OCI-LY3 (cell line): ENCODE data around the gene SBK2.

ENCODE experiments used
- H2AFZ ChIP-seq: fragments of 200-600, 300-600 bp; shearing (Covaris generic); 2 replicates; pipeline ENCODE4 v1.6.0; 2014; ENCODE audit warnings: antibody characterized with exemption, low read depth, low read length
- H3K27ac ChIP-seq: fragments of 200-600, 300-600 bp; sonication (generic); 2 replicates; pipeline ENCODE4 v1.5.1; 2014; ENCODE audit warnings: mild to moderate bottlenecking, low read length, moderate library complexity, mixed read lengths
- H3K27me3 ChIP-seq: fragments of 200-600, 300-600 bp; sonication (generic); 2 replicates; pipeline ENCODE4 v1.6.1; 2014; ENCODE audit warnings: low read depth, low read length, mixed read lengths
- H3K36me3 ChIP-seq: fragments of 200-600, 300-600 bp; sonication (generic); replicated peaks from 2 replicates; pipeline ENCODE3; 2014; ENCODE audit warnings: low read depth, low read length, mixed read lengths
- H3K4me1 ChIP-seq: fragments of 300-600, 200-600 bp; sonication (generic); 2 replicates; pipeline ENCODE4 v1.6.1; 2014; ENCODE audit warnings: low read length, mixed read lengths
- H3K4me2 ChIP-seq: fragments of 200-600, 300-600 bp; sonication (generic); 2 replicates; pipeline ENCODE4 v1.6.1; 2014; ENCODE audit warnings: low read length, mixed read lengths
- H3K4me3 ChIP-seq: fragments of 300-600, 200-600 bp; sonication (generic); 2 replicates; pipeline ENCODE4 v1.5.1; 2014; ENCODE audit warnings: antibody characterized with exemption, mild to moderate bottlenecking, low read length, moderate library complexity
- H3K79me2 ChIP-seq: fragments of 300-600, 200-600 bp; shearing (Covaris generic); 2 replicates; pipeline ENCODE4 v1.6.1; 2014; ENCODE audit warnings: mild to moderate bottlenecking, low read length, mixed read lengths
- H3K9ac ChIP-seq: fragments of 300-600, 200-600 bp; shearing (Covaris generic); 2 replicates; pipeline ENCODE4 v1.6.0; 2014; ENCODE audit warnings: mild to moderate bottlenecking, low read length, moderate library complexity
- H3K9me3 ChIP-seq: fragments of 200-600, 300-600 bp; shearing (Covaris generic); 2 replicates; pipeline ENCODE4 v1.6.1; 2014; ENCODE audit warnings: low read length, mixed read lengths; ENCODE audit not compliant: insufficient read depth
- H4K20me1 ChIP-seq: fragments of 200-600, 300-600 bp; sonication (generic); 2 replicates; pipeline ENCODE4 v1.6.1; 2016; ENCODE audit warnings: low read length, mixed read lengths; ENCODE audit not compliant: insufficient read depth
- CTCF ChIP-seq: fragments of 200-600, 300-600 bp; sonication (generic); IDR thresholded peaks from 2 replicates; pipeline ENCODE4 v1.5.1; 2014; ENCODE audit warnings: antibody characterized with exemption, low read length, low read depth
- EZH2phosphoT487 ChIP-seq: fragments of 200-600 bp; shearing (Covaris generic); IDR thresholded peaks from 2 replicates; pipeline ENCODE4 v1.6.1; 2018; ENCODE audit warnings: antibody characterized with exemption, mixed run types, low read depth

The SBK2 gene

GRCh38 chr19:55549500-55550320, 12.8 kb upstream of the SBK2 start:
- H2AFZ ChIP-seq: peak overlapping the region; percentile 85
- no peak overlapping the region for H3K27ac ChIP-seq
- peak overlapping the region; percentile 66 for H3K4me2 ChIP-seq

GRCh38 chr19:55546822-55547614, 10.1 kb upstream of the SBK2 start:
- H3K36me3 ChIP-seq: no peaks in the 10 kb centered on the region
- H3K4me3 ChIP-seq: no peak overlapping the region
- H4K20me1 ChIP-seq: no peaks in the 10 kb centered on the region
- no peaks in the 10 kb centered on the region for H3K27me3 ChIP-seq
- no peak for TF ChIP-seq EZH2phosphoT487
- TF ChIP-seq CTCF: no peak
- H3K27ac ChIP-seq: no peak overlapping the region
- no peaks in the 10 kb centered on the region for H3K9me3 ChIP-seq
- no peak overlapping the region for H2AFZ ChIP-seq
- no peaks in the 10 kb centered on the region for H3K79me2 ChIP-seq
- H3K9ac ChIP-seq: no peak overlapping the region
- H3K4me2 ChIP-seq: no peak overlapping the region
- H3K4me1 ChIP-seq: peaks cover 10% of the 10 kb centered on the region; the same call in 1 of the 2 replicates

More at GRCh38 chr19:55549500-55550320, 12.8 kb upstream of the SBK2 start:
- Histone ChIP-seq H4K20me1 (no peaks in the 10 kb centered on the region), H3K27me3 (peaks cover 10% of the 10 kb centered on the region; the same call in 1 of the 2 replicates), H3K9ac (peak overlapping the region; percentile 41), H3K4me1 (peaks cover 10% of the 10 kb centered on the region; the same call in 1 of the 2 replicates), H3K4me3 (peak overlapping the region; percentile 71), H3K36me3 (no peaks in the 10 kb centered on the region), H3K9me3 (no peaks in the 10 kb centered on the region), H3K79me2 (no peaks in the 10 kb centered on the region)
- TF ChIP-seq EZH2phosphoT487: no peak
- no peak for TF ChIP-seq CTCF

GRCh38 chr19:55546011-55546410, 9.1 kb upstream of the SBK2 start:
- Histone ChIP-seq H3K4me2 (no peak overlapping the region), H3K36me3 (no peaks in the 10 kb centered on the region), H3K27me3 (no peaks in the 10 kb centered on the region), H3K4me1 (peaks cover 10% of the 10 kb centered on the region; the same call in 1 of the 2 replicates), H2AFZ (no peak overlapping the region), H3K9me3 (no peaks in the 10 kb centered on the region), H3K4me3 (no peak overlapping the region), H3K27ac (no peak overlapping the region), H4K20me1 (no peaks in the 10 kb centered on the region), H3K9ac (no peak overlapping the region), H3K79me2 (no peaks in the 10 kb centered on the region)
- no peak for TF ChIP-seq EZH2phosphoT487
- no peak for TF ChIP-seq CTCF

GRCh38 chr19:55545443-55545842, 8.5 kb upstream of the SBK2 start, which contains the start of gene SBK3:
SBK3 (minus strand) TSS chr19:55545543; CDS start chr19:55545543, 0 bp downstream.
- Histone ChIP-seq H3K27ac (no peak within 1 kb of the TSS), H3K36me3 (no peaks in the 10 kb centered on the region), H3K9me3 (no peaks in the 10 kb centered on the region), H3K4me2 (no peak within 1 kb of the TSS), H3K4me3 (no peak within 1 kb of the TSS), H4K20me1 (no peaks in the 10 kb centered on the region), H3K79me2 (no peaks in the 10 kb centered on the region), H3K9ac (no peak within 1 kb of the TSS), H2AFZ (no peak within 1 kb of the TSS), H3K4me1 (peaks cover 10% of the 10 kb centered on the region; the same call in 1 of the 2 replicates), H3K27me3 (no peaks in the 10 kb centered on the region)
- TF ChIP-seq CTCF (no peak), EZH2phosphoT487 (no peak)
